Retinal pigment epithelial cell (primary cell): ENCODE data around the gene KRTAP20-1.

Experiments
- DNase-seq: peaks from one replicate; pipeline ENCODE4 v3.0.0-alpha.2; 2010; ENCODE audit warnings: low read depth
- H3K4me3 ChIP-seq: 2 replicates; pipeline ENCODE4 v1.5.1; 2011; ENCODE audit warnings: mild to moderate bottlenecking, low read length, control low read depth, moderate library complexity
- CTCF ChIP-seq: conservative IDR thresholded peaks from 2 replicates; pipeline ENCODE4 v1.5.1; 2011; ENCODE audit warnings: low read depth, low read length, control low read depth, inconsistent platforms

The KRTAP20-1 gene

GRCh38 chr21:30592140-30592539 lies 24.1 kb upstream of the KRTAP20-1 start, which contains the start of gene KRTAP6-3:
Gene KRTAP6-3 (plus strand): TSS chr21:30592440. CDS start chr21:30592446, 6 bp downstream.
- no peak within 1 kb of the TSS for H3K4me3 ChIP-seq
- DNase-seq = no peak
- TF ChIP-seq CTCF = no peak

- TF ChIP-seq CTCF = no peak
Observed at GRCh38 chr21:30598802-30599201, 17.4 kb upstream of the KRTAP20-1 start, which contains the start of gene KRTAP6-2. Gene KRTAP6-2 (minus strand): TSS chr21:30598902. CDS start chr21:30598874, 28 bp downstream.

DNA sequence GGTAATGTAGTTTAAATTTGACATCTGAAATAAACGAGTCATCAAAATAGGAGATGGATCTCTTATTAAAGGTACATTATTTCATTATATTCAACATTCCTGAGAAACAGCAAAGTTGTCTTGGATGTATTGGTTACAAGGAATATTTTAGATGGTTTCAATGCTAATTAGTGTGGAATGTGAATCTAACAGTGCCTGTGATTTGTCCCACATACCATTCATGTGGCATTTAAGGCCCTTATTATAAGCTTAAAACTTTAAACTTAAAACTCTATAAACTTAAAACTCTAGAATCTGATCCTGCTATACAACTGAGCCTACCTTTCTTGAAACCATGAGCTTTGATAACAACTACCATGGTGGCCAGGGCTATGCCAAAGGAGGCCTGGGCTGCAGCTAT lies 15.4 kb upstream of the KRTAP20-1 start, which contains the start of gene KRTAP22-1:
Gene KRTAP22-1 (plus strand): TSS at position 301 of the 400 bp plus-strand sequence.
- DNase-seq = no peak
- no peak for TF ChIP-seq CTCF
- no peak within 1 kb of the TSS for H3K4me3 ChIP-seq

More at GRCh38 chr21:30598802-30599201, 17.4 kb upstream of the KRTAP20-1 start, which contains the start of gene KRTAP6-2:
- H3K4me3 ChIP-seq = no peak within 1 kb of the TSS
- no peak for DNase-seq

DNA sequence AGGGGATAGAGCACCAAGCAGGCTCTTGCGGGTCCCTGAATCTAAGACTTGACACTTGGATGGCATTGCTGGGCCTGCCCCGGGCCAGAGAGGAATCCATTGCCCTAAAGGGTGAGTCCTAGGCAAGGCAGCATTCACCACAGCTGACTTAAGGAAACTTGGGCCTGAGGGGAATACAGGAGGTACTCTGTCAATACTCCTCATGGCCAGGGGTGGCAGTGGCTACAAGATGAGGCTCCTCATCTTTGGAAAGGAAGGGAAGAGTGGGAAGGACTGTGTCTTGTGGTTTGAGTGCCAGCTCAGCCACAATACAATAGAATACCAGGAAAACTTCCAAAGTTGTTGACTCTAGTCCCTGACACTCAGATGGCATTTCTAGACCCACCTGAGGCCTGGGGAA lies 10.3 kb upstream of the KRTAP20-1 start:
- TF ChIP-seq CTCF = no peak
- no peak for DNase-seq
- no peak overlapping the region for H3K4me3 ChIP-seq

DNA sequence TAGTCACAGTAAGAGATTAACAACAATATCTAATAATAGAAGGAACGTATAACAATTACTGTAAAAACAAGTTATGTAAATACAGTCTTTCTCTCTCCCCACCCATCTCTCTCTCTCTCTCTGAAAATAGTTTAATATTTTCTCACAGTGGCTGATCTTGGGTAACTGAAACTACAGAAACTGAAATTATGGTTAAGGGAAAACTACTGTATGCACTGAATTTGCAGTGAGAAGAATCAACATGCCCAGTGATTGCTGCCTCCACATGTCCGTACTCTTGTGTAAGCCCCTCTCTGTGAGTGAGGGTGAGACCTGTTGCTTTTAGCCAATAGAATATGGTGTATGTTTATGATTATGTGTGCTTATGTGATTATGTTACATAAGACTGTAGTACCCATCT lies 4.1 kb upstream of the KRTAP20-1 start:
- no peak for DNase-seq
- no peak for TF ChIP-seq CTCF
- H3K4me3 ChIP-seq = no peak overlapping the region

GRCh38 chr21:30613836-30614235 lies 2.4 kb upstream of the KRTAP20-1 start, which contains the start of gene KRTAP6-1:
Gene KRTAP6-1 (minus strand): TSS chr21:30613930. CDS start chr21:30613904, 26 bp downstream.
- no peak for DNase-seq
- no peak within 1 kb of the TSS for H3K4me3 ChIP-seq
- no peak for TF ChIP-seq CTCF

DNA sequence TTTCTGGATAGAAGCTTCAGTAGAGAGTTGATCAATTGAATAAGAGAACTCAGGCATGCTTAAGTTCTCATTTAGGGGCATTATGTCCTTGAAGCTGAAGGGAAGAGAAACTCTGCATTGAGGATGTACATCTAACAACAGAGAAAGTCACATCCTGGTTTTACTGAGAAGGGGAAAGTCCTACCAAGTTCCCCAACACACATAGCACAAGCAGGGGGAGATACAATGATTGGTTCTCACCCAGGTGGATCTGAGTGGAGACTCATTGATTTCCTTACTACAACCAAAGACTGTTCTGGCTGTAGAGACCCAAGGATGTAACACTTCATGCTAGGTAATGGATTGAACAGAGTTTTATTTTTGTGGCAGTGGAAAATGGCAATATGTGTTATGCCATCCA lies 1.0 kb upstream of the KRTAP20-1 start:
- TF ChIP-seq CTCF = no peak
- DNase-seq = no peak
- H3K4me3 ChIP-seq = no peak overlapping the region
